HepG2 (cell line): ENCODE data around the gene EVA1C. TPM values are rescaled to one million over a fixed set of nuclear protein-coding genes. Genes with fewer than 3 reads are reported as not detected.

Experiments
- ATAC-seq: fragments of 200-7000 bp; cut with Tn5 transposase; 3 replicates; pipeline ENCODE4 v1.9.1; 2020; ENCODE audit warnings: mild to moderate bottlenecking, moderate library complexity
- BruUV-seq: library from RNA; stranded (reverse); fragments of 400-500 nt; replicated peaks from 2 replicates; lab custom pipeline; 2021; lab: Mats Ljungman, UMichigan
- CTCF ChIA-PET: fragments of 300-600 bp; formaldehyde crosslinking; extraction: SDS; loops from one replicate; lab custom pipeline; 2021; ENCODE audit warnings: low total read pairs, inconsistent platforms, low intra/inter-chr PET ratio; lab: Yijun Ruan, JAX
- POLR2A ChIA-PET: fragments of 350-600 bp; sonication (Branson Sonifier 250); formaldehyde crosslinking; loops from one replicate; lab custom pipeline; 2020; ENCODE audit warnings: antibody characterized with exemption, inconsistent platforms; lab: Yijun Ruan, JAX
- DNase-seq: peaks from one replicate; pipeline ENCODE4 v3.0.0-alpha.2; 2015; ENCODE audit warnings: low spot score
- FAIRE-seq: peaks from 3 replicates; lab custom pipeline; 2011; peaks lifted over from hg19 to GRCh38; lab: Jason Lieb, UNC
- H2AFZ ChIP-seq: one replicate; pipeline ENCODE4 v1.6.1; 2011; ENCODE audit warnings: low read length, inconsistent platforms
- H3K27ac ChIP-seq: fragments of 300-600 bp; 3 replicates; pipeline ENCODE4 v1.8.0; 2011; ENCODE audit warnings: mixed run types, mild to moderate bottlenecking, mixed read lengths, low read length, inconsistent platforms; ENCODE audit not compliant: insufficient read depth; ENCODE audit errors: extremely low read length
- H3K27me3 ChIP-seq, 2 experiments: fragments of 200-600 bp in 1 of 2; 2 replicates in 1 of 2; 3 replicates in 1 of 2; pipeline versions ENCODE4 v1.6.0 to v1.8.0; 2011; ENCODE audit warnings: low read length in 2 of 2, mild to moderate bottlenecking in 2 of 2, moderate library complexity in 2 of 2, inconsistent platforms in 1 of 2; ENCODE audit not compliant: insufficient read depth in 2 of 2, control insufficient read depth in 1 of 2
- H3K36me3 ChIP-seq, 2 experiments: fragments of 200-600 bp in 1 of 2; replicated peaks in 1 of 2; 2 replicates in 1 of 2; 3 replicates in 1 of 2; pipeline versions ENCODE4 v1.5.1 to v1.8.0; 2011; ENCODE audit warnings: low read length in 2 of 2, inconsistent platforms in 1 of 2; ENCODE audit not compliant: insufficient read depth in 2 of 2, control insufficient read depth in 1 of 2
- H3K4me1 ChIP-seq: 2 replicates; pipeline ENCODE4 v1.5.1; 2012; ENCODE audit warnings: low read length, inconsistent platforms; ENCODE audit not compliant: insufficient read depth
- H3K4me2 ChIP-seq: 2 replicates; pipeline ENCODE4 v1.6.0; 2011; ENCODE audit warnings: low read depth, low read length, inconsistent platforms
- H3K4me3 ChIP-seq, 3 experiments: fragments of 200-600 bp in 1 of 3; sonication (generic), shearing (Covaris generic) in 1 of 3; replicated peaks in 1 of 3; 2 replicates each; pipeline ENCODE4 v1.5.1; 2011 to 2016; ENCODE audit warnings: low read length in 3 of 3, inconsistent platforms in 2 of 3, low read depth in 2 of 3, mild to moderate bottlenecking in 2 of 3, control low read depth in 1 of 3, mixed read lengths in 1 of 3; ENCODE audit not compliant: insufficient read depth in 1 of 3
- H3K79me2 ChIP-seq: one replicate; pipeline ENCODE4 v1.6.1; 2011; ENCODE audit warnings: low read length, inconsistent platforms; ENCODE audit not compliant: insufficient read depth
- H3K9ac ChIP-seq: 2 replicates; pipeline ENCODE4 v1.6.0; 2011; ENCODE audit warnings: mild to moderate bottlenecking, low read depth, low read length, inconsistent platforms; ENCODE audit not compliant: insufficient read depth
- H3K9me3 ChIP-seq: 2 replicates; pipeline ENCODE4 v1.5.1; 2012; ENCODE audit warnings: mild to moderate bottlenecking, low read length
- H4K20me1 ChIP-seq: 2 replicates; pipeline ENCODE4 v1.6.0; 2011; ENCODE audit warnings: inconsistent platforms, mild to moderate bottlenecking, low read length, moderate library complexity; ENCODE audit not compliant: insufficient read depth
- CHCHD3 ChIP-seq: sonication (generic); formaldehyde crosslinking; IDR thresholded peaks from 2 replicates; pipeline ENCODE4 v1.8.0; 2022; ENCODE audit warnings: mild to moderate bottlenecking, missing genetic modification reagents, moderate library complexity
- DMAP1 ChIP-seq: IDR thresholded peaks from 2 replicates; pipeline ENCODE4 v1.6.1; 2016
- MAF1 ChIP-seq: sonication (generic); formaldehyde crosslinking; IDR thresholded peaks from 2 replicates; pipeline ENCODE4 v1.5.0; 2020; ENCODE audit warnings: missing genetic modification reagents, borderline replicate concordance
- MATR3 ChIP-seq: sonication (generic); formaldehyde crosslinking; IDR thresholded peaks from 2 replicates; pipeline ENCODE4 v1.4.0; 2020; ENCODE audit warnings: missing genetic modification reagents
- MBNL3 ChIP-seq: fragments of 250-450 bp; sonication (Bioruptor Pico); conservative IDR thresholded peaks from 2 replicates; pipeline ENCODE4 v1.8.0; 2022; ENCODE audit warnings: mild to moderate bottlenecking, inconsistent platforms
- SSRP1 ChIP-seq: IDR thresholded peaks from 2 replicates; pipeline ENCODE4 v1.6.1; 2016; ENCODE audit warnings: control low read depth
- ZNF230 ChIP-seq: sonication (generic); formaldehyde crosslinking; IDR thresholded peaks from 2 replicates; pipeline ENCODE4 v1.4.0; 2020; ENCODE audit warnings: mild to moderate bottlenecking, missing genetic modification reagents
- ZNF605 ChIP-seq: sonication (generic); formaldehyde crosslinking; IDR thresholded peaks from 2 replicates; pipeline ENCODE4 v1.8.0; 2022; ENCODE audit warnings: mild to moderate bottlenecking, missing genetic modification reagents
- WGBS: methylation state at CpG from one replicate; pipeline ENCODE4 v1.1.6; 2017; ENCODE audit warnings: low lambda C conversion rate; 5-methylcytosine and 5-hydroxymethylcytosine counted together
- in situ Hi-C: cut with HindIII; loops from 2 replicates; pipeline ENCODE4 v1.10.0; 2017; ENCODE audit warnings: low pct_unique_long_range_greater_than_20kb; ENCODE audit not compliant: extremely low pct_ligation_motif_present
- intact Hi-C: fragments of 100-400 bp; cut with micrococcal nuclease; formaldehyde crosslinking; loops from one replicate; pipeline ENCODE4 v1.10.0; 2022; ENCODE audit not compliant: unreplicated experiment
- polyA plus RNA-seq, 8 experiments: library from polyadenylated mRNA; depleted of rRNA in 3 of 8; stranded (reverse) in 7 of 8; unstranded in 1 of 8; fragments of >200 nt; fragmentation: Illumina TruSeq in 4 of 8; extraction: Trizol in 4 of 8; gene quantifications; 2 replicates each; pipeline versions ENCODE4 v1.2.1 to v1.2.3, GENCODE V29; 2011 to 2016; ENCODE audit warnings: low read depth in 4 of 8, missing spikeins in 1 of 8, mixed read lengths in 1 of 8; ENCODE audit not compliant: insufficient read depth in 1 of 8
- total RNA-seq, 5 experiments: library from RNA; depleted of rRNA; stranded (reverse); fragments of >200 nt; fragmentation: Illumina TruSeq; extraction: Trizol; gene quantifications; 2 replicates each; pipeline ENCODE4 v1.2.3, GENCODE V29; 2016; ENCODE audit warnings: low read depth in 1 of 5
- TF ChIP-seq, protein P1 (sequence below): sonication (generic); formaldehyde crosslinking; IDR thresholded peaks from 2 replicates; pipeline ENCODE4 v1.9.0; 2021; ENCODE audit warnings: missing genetic modification reagents, borderline replicate concordance
- TF ChIP-seq, protein P2 (sequence below): sonication (generic); formaldehyde crosslinking; IDR thresholded peaks from 2 replicates; pipeline ENCODE4 v1.4.0; 2020; ENCODE audit warnings: missing genetic modification reagents; ENCODE audit errors: not compliant biosample characterization
- TF ChIP-seq, protein P3 (sequence below): sonication (generic); formaldehyde crosslinking; IDR thresholded peaks from 2 replicates; pipeline ENCODE4 v1.5.1; 2020; ENCODE audit warnings: mild to moderate bottlenecking, missing genetic modification reagents, borderline replicate concordance
- TF ChIP-seq, protein P4 (sequence below): IDR thresholded peaks from 2 replicates; pipeline ENCODE4 v1.6.1; 2016; ENCODE audit warnings: low read depth

EVA1C gene
- total and polyA plus RNA-seq, 2 of the 13 experiments (the other 11 are each of a cell fraction or from before 2014, with no cell fraction given), result 0.29 to 0.34 TPM

DNA sequence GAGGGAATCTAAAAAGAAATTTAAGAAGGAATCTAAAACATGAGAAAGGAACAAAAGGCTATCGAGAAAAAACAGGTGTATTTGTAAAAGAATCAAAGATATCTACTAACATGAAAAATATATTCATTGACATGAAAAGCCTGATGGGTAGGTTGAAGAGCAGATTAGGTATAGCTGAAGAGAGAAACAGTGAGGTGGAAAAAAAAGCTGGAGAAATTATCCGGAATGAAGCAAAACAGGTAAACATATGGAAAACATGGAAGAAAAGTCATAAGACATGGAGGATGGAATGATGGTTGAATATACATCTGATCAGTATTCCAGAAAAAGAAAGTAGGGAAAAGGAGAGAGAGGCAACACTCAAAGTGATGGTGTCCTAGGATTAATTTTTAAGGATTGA is 9.6 kb downstream of the EVA1C start:
- no peak overlapping the region for H2AFZ ChIP-seq
- TF ChIP-seq MAF1 (no peak), ZNF605 (CRISPR knock-in tag) (no peak), SSRP1 (CRISPR knock-in tag) (no peak), ZNF230 (CRISPR knock-in tag) (no peak), MBNL3 (CRISPR knock-in tag) (no peak), MATR3 (CRISPR knock-in tag) (no peak), DMAP1 (CRISPR knock-in tag) (no peak), CHCHD3 (CRISPR knock-in tag) (no peak)
- TF ChIP-seq, protein P1, sequence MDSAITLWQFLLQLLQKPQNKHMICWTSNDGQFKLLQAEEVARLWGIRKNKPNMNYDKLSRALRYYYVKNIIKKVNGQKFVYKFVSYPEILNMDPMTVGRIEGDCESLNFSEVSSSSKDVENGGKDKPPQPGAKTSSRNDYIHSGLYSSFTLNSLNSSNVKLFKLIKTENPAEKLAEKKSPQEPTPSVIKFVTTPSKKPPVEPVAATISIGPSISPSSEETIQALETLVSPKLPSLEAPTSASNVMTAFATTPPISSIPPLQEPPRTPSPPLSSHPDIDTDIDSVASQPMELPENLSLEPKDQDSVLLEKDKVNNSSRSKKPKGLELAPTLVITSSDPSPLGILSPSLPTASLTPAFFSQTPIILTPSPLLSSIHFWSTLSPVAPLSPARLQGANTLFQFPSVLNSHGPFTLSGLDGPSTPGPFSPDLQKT (CRISPR knock-in tag), result no peak
- TF ChIP-seq, protein P2, sequence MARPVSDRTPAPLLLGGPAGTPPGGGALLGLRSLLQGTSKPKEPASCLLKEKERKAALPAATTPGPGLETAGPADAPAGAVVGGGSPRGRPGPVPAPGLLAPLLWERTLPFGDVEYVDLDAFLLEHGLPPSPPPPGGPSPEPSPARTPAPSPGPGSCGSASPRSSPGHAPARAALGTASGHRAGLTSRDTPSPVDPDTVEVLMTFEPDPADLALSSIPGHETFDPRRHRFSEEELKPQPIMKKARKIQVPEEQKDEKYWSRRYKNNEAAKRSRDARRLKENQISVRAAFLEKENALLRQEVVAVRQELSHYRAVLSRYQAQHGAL (CRISPR knock-in tag), result no peak
- TF ChIP-seq, protein P3, sequence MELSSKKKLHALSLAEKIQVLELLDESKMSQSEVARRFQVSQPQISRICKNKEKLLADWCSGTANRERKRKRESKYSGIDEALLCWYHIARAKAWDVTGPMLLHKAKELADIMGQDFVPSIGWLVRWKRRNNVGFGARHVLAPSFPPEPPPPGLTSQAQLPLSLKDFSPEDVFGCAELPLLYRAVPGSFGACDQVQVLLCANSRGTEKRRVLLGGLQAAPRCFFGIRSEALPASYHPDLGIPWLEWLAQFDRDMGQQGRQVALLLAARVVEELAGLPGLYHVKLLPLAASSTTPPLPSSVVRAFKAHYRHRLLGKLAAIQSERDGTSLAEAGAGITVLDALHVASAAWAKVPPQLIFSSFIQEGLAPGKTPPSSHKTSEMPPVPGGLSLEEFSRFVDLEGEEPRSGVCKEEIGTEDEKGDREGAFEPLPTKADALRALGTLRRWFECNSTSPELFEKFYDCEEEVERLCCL (CRISPR knock-in tag), result no peak
- TF ChIP-seq, protein P4, sequence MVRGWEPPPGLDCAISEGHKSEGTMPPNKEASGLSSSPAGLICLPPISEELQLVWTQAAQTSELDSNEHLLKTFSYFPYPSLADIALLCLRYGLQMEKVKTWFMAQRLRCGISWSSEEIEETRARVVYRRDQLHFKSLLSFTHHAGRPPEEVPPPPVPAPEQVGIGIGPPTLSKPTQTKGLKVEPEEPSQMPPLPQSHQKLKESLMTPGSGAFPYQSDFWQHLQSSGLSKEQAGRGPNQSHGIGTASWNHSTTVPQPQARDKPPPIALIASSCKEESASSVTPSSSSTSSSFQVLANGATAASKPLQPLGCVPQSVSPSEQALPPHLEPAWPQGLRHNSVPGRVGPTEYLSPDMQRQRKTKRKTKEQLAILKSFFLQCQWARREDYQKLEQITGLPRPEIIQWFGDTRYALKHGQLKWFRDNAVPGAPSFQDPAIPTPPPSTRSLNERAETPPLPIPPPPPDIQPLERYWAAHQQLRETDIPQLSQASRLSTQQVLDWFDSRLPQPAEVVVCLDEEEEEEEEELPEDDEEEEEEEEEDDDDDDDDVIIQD, result no peak
- TF ChIP-seq, all 625 proteins: peak for 0
- FAIRE-seq (no peak), DNase-seq (no peak), ATAC-seq (no peak)
- no peak overlapping the region for H3K4me3 ChIP-seq
- no peaks in the 10 kb centered on the region for H4K20me1 ChIP-seq
- no TSS peak for BruUV-seq
- H3K27me3 ChIP-seq, result no peaks in the 10 kb centered on the region
- no peaks in the 10 kb centered on the region for H3K79me2 ChIP-seq
- no peaks in the 10 kb centered on the region for H3K36me3 ChIP-seq
- CTCF ChIA-PET, result no interaction called here
- no peak overlapping the region for H3K9ac ChIP-seq
- 89% methylated on average over 2 of the region's 2 CpGs for WGBS
- H3K4me2 ChIP-seq, result no peak overlapping the region
- H3K27ac ChIP-seq, result no peak overlapping the region
- intact Hi-C loops, result no loop called here
- no peaks in the 10 kb centered on the region for H3K9me3 ChIP-seq
- POLR2A ChIA-PET, result no interaction called here
- peaks cover 15% of the 10 kb centered on the region for H3K4me1 ChIP-seq
- in situ Hi-C loops, result no loop called here
